ENCODE measurements around the gene AK5. TPM values are rescaled to one million over a fixed set of nuclear protein-coding genes. Genes with fewer than 3 reads are reported as not detected.

Gene AK5
- total and polyA plus RNA-seq, 2 donors (not counting 1 experiment from before 2014, with no cell fraction given) = 0.18 TPM; not detected in 1

DNA sequence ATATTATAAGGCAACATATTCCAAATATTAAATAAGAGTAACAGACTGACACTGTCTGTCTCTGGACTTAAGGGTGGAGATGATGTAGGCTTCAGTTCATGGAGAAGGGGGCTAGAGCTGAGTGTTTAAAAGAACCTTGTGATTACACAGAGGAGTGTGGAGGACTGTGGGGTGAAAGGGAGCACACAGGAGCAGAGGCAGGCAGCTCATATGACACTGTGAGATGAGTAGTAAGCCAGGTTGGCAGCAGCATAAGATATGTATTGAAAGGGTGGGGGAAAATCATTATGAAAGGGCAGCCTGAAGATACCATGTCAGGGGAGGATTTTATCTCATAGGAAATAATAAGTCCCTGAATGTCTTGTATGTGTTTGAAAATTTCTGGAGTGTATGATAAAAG lies 104.5 kb downstream of the AK5 start:
- no peaks in the 10 kb centered on the region for H3K36me3 ChIP-seq (replicated peaks in 1 of 2; ENCODE audit: control extremely low read depth in 1 of 2, control insufficient read depth in 1 of 2, extremely low read depth in 1 of 2, insufficient read depth in 2 of 2, low read length in 1 of 2)
- no peak for DNase-seq
- H3K4me2 ChIP-seq (replicated peaks; ENCODE audit: low read depth, low read length, poor library complexity, severe bottlenecking) = no peak overlapping the region
- intact Hi-C loops (cut with micrococcal nuclease) = no loop called here
- ATAC-seq (ENCODE audit: low read depth) = no peak
- Mint-ChIP-seq H3K4me1 (no peaks in the 10 kb centered on the region), H3K9me3 (ENCODE audit: insufficient read depth) (no peaks in the 10 kb centered on the region), H3K4me3 (no peak overlapping the region), H3K27me3 (peaks cover 8% of the 10 kb centered on the region), H3K27ac (no peak overlapping the region)
- no peaks in the 10 kb centered on the region for H3K9me3 ChIP-seq (ENCODE audit: control extremely low read depth in 1 of 3, control insufficient read depth in 2 of 3, insufficient read depth in 1 of 3, low read length in 2 of 3)
- H3K27me3 ChIP-seq (replicated peaks in 1 of 4; ENCODE audit: control extremely low read depth in 1 of 4, control insufficient read depth in 3 of 4, insufficient read depth in 4 of 4, low read length in 3 of 4) = no peaks in the 10 kb centered on the region
- no peaks in the 10 kb centered on the region for H4K20me1 ChIP-seq (ENCODE audit: control insufficient read depth, insufficient read depth, low read length, poor library complexity, severe bottlenecking)
- H2AFZ ChIP-seq (ENCODE audit: insufficient read depth, low read depth, low read length, poor library complexity, severe bottlenecking) = no peak overlapping the region
- H3K4me1 ChIP-seq (ENCODE audit: control insufficient read depth in 2 of 2, insufficient read depth in 2 of 2, low read length in 2 of 2) = no peaks in the 10 kb centered on the region
- no peak overlapping the region for H3K4me3 ChIP-seq (ENCODE audit: control extremely low read depth in 1 of 5, extremely low read depth in 1 of 5, insufficient read depth in 1 of 5, low read depth in 2 of 5, low read length in 4 of 5)
- H3K27ac ChIP-seq (ENCODE audit: low read length in 2 of 2) = no peak overlapping the region
- no peak for TF ChIP-seq EZH2 (IDR thresholded peaks at IDR 0.05; ENCODE audit: borderline replicate concordance, insufficient read depth, low read depth, low read length, poor library complexity, severe bottlenecking)
- no peak for TF ChIP-seq CTCF (IDR thresholded peaks at IDR 0.05)
- no peaks in the 10 kb centered on the region for H3K79me2 ChIP-seq (ENCODE audit: control insufficient read depth, insufficient read depth, low read length)
- no peak overlapping the region for H3K9ac ChIP-seq (ENCODE audit: low read length)
- ChIA-PET CTCF (no interaction called here), POLR2A (no interaction called here)

- no peaks in the 10 kb centered on the region for H3K9me3 Mint-ChIP-seq (ENCODE audit: insufficient read depth)
- no peaks in the 10 kb centered on the region for H4K20me1 ChIP-seq (ENCODE audit: control insufficient read depth, insufficient read depth, low read length, poor library complexity, severe bottlenecking)
- no peaks in the 10 kb centered on the region for H3K4me1 ChIP-seq (ENCODE audit: control insufficient read depth in 2 of 2, insufficient read depth in 2 of 2, low read length in 2 of 2)
- H3K27ac ChIP-seq (ENCODE audit: low read length in 2 of 2) = no peak overlapping the region
- no peaks in the 10 kb centered on the region for H3K36me3 ChIP-seq (replicated peaks in 1 of 2; ENCODE audit: control extremely low read depth in 1 of 2, control insufficient read depth in 1 of 2, extremely low read depth in 1 of 2, insufficient read depth in 2 of 2, low read length in 1 of 2)
- no peak for TF ChIP-seq EZH2 (IDR thresholded peaks at IDR 0.05; ENCODE audit: borderline replicate concordance, insufficient read depth, low read depth, low read length, poor library complexity, severe bottlenecking)
- TF ChIP-seq CTCF (IDR thresholded peaks at IDR 0.05) = no peak
- no peak overlapping the region for H2AFZ ChIP-seq (ENCODE audit: insufficient read depth, low read depth, low read length, poor library complexity, severe bottlenecking)
- no peak overlapping the region for H3K4me3 ChIP-seq (ENCODE audit: control extremely low read depth in 1 of 5, extremely low read depth in 1 of 5, insufficient read depth in 1 of 5, low read depth in 2 of 5, low read length in 4 of 5)
- DNase-seq (no peak), ATAC-seq (ENCODE audit: low read depth) (no peak)
- no peaks in the 10 kb centered on the region for H3K27me3 ChIP-seq (replicated peaks in 1 of 4; ENCODE audit: control extremely low read depth in 1 of 4, control insufficient read depth in 3 of 4, insufficient read depth in 4 of 4, low read length in 3 of 4)
- H3K27me3 Mint-ChIP-seq = peaks cover 8% of the 10 kb centered on the region
- H3K4me2 ChIP-seq (replicated peaks; ENCODE audit: low read depth, low read length, poor library complexity, severe bottlenecking) = no peak overlapping the region
- no peak overlapping the region for H3K27ac Mint-ChIP-seq
- intact Hi-C loops (cut with micrococcal nuclease) = no loop called here
- H3K79me2 ChIP-seq (ENCODE audit: control insufficient read depth, insufficient read depth, low read length) = no peaks in the 10 kb centered on the region
- H3K4me3 Mint-ChIP-seq = no peak overlapping the region
- no CpG with 5 or more reads among the region's 1 CpG for WGBS (ENCODE audit: insufficient coverage)
- H3K4me1 Mint-ChIP-seq = no peaks in the 10 kb centered on the region
- H3K9me3 ChIP-seq (ENCODE audit: control extremely low read depth in 1 of 3, control insufficient read depth in 2 of 3, insufficient read depth in 1 of 3, low read length in 2 of 3) = no peaks in the 10 kb centered on the region
- CTCF ChIA-PET = no interaction called here
- H3K9ac ChIP-seq (ENCODE audit: low read length) = no peak overlapping the region
- POLR2A ChIA-PET = no interaction called here
Observed at GRCh38 chr1:77387553-77387952, 105.7 kb downstream of the AK5 start.

Data from B cell (primary cell).